GM18909 (cell line): ENCODE measurements around the gene FHIT.

ENCODE experiments used
- ATAC-seq: cut with Tn5 transposase; IDR thresholded peaks from one replicate; pipeline ENCODE4 v1.9.1; 2021; ENCODE audit warnings: mild to moderate bottlenecking; ENCODE audit not compliant: unreplicated experiment, poor library complexity

The FHIT gene

GRCh38 chr3:59758672-59759071, 1492.6 kb downstream of the FHIT start:
- ATAC-seq = no peak

DNA sequence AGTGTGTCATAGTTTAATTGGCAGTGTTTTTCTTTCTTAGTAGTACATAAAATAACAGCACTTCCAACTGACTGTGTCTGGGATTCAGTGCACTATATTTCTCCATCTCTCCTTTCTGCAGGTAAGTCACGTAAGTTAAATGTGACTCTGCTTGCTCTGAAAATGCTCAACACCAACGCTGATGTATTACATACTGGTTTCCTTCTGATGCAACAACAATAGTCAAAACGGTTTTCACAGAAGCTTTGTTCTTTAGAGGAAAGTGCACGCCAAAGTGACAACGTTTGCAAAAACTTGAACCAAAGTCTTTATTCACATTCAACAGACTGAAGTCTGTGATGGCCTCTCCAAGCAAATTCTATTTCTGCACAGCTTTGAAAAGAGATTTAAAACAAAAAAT, 1494.3 kb downstream of the FHIT start:
- no peak for ATAC-seq

GRCh38 chr3:59754456-59755129, 1496.7 kb downstream of the FHIT start:
- ATAC-seq = no peak

- no peak for ATAC-seq
These were observed 1497.3 kb downstream of the FHIT start for GRCh38 chr3:59753808-59754450.

DNA sequence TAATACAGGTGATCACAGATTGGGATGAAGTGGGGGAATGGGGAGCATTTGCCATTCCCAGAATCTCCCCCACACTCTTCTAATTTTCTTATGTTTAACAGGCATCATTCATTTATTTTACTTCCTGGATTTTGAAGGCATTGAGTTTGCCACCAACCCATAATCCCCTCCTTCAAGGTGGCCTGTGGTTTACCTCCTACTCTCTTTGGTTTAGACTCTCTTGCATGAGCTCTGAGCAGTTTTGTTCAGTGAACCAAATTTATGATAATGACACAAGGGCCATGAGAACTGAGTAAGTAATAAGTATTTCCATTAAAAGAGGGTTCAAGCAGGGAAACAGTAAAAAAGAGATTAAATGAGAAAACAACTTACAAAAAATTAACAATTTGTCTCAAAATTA, 1498.3 kb downstream of the FHIT start:
- ATAC-seq = no peak

DNA sequence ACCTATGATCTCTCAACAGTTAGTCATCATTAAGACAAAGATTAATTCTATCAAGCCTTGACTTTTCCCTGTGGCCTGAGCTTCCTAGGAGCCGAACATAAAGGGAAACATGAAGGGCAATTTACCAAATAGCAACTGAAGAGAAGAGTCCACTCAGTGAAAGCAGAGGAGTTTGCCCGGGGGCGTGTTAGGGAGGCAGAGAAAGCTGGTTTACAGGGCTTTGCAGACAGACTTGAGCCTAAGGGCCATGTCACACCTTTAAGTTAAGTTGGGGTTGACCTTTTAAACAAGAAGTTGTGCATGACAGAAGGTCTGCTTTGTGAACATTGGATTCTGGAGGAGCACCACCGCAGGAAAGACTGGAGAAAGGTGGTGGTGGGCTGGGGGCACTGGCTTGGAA, 1499.6 kb downstream of the FHIT start:
- no peak for ATAC-seq

DNA sequence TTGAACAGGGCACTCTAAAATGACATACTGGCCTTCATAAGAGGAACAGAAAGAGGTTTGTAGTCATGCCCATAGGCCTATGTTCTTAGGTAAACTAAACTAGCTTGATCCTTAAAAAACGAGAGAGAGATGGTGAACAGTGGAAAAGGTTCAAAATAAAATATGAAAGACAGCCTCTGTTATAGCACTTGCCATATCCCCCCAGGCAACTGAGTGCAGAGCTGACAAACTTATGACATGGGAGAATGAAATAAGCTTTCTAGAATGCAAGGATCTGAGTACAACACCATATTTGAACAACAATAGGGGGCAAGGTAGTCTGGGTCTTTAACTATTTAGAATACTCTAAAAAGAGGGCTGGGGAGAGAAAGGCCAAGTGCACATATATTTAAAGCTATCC, 1500.9 kb downstream of the FHIT start:
- ATAC-seq = no peak

- no peak for ATAC-seq
These were observed 1502.0 kb downstream of the FHIT start for GRCh38 chr3:59749291-59749690.

DNA sequence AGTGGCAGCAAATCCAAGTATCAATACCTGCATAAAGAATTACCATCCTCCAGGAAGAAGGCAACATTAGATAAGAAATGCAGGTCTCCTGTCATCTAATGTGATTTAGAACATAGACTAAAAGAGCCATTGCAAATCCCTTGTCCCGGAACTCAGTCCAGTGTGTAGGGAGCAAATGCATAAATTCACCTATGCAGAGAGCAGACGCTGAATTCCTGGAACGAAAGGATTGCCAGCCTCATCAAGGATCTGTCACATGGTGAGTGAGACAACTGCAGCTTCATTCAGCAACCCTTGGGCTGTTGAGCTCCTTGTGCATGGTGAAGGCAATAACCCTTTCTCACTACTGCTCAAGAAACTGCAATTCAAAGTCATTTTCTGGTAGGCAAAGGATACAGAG, 1504.7 kb downstream of the FHIT start:
- ATAC-seq = no peak

- ATAC-seq = no peak
These were observed 1514.0 kb downstream of the FHIT start for GRCh38 chr3:59737241-59737640.

GRCh38 chr3:59734061-59734460, 1517.2 kb downstream of the FHIT start:
- ATAC-seq = no peak

GRCh38 chr3:59733041-59733809, 1518.0 kb downstream of the FHIT start:
- ATAC-seq = no peak

GRCh38 chr3:59731943-59732342, 1519.3 kb downstream of the FHIT start:
- ATAC-seq = no peak

DNA sequence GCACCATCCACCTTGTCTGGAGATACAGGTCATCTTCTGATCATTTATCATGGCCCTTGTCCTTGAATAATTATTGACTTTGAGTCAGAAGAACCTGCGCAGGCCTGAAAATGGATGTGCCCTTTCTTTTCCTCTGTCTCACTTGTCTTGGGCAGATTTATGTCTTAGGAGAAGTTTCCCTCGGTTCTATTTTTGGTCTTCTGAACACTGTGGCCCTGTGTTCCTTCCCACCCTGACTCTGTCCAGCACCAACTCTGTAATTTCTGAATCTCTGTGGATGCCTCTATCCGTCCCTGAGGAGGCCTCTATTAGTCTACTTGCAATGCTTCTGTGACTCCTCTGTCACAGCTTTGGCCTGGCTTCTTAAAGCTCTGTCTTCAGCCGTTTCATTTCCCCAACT, 1520.7 kb downstream of the FHIT start:
- ATAC-seq = no peak

GRCh38 chr3:59728587-59728908, 1522.7 kb downstream of the FHIT start:
- ATAC-seq = no peak

DNA sequence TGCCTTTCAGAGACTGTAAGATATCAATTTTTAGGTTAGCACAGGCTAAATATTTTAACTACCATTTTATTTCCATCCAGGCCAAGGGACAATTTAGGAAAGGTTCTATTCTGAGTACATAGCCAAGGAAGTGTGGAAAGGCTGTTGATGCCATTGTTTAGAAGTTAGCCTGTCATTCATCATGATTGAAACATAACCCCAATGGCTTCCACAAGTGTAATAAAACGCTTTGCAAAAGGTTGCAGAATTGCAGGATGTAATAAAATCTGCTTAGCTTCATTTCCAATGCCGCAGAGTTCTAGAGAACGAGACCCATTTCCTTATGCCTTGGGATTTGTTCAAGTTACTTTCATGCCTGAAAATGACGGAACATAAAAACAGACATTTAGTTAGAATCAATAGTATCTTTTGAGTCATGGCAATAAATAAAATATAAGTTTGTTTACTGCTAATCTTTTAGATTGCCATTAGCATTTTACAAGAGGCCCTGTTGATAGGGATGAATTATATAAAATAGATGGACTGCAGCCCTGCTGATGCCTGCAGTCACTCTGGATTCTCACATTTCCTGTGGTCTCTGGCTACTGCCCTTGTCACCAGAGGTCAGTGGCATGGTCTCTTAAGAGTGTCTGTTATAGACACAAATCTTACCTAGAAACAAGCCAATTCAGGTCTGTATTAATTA, 1523.2 kb downstream of the FHIT start:
- ATAC-seq = no peak

- no peak for ATAC-seq
These were observed 1525.0 kb downstream of the FHIT start for GRCh38 chr3:59726279-59726678.

DNA sequence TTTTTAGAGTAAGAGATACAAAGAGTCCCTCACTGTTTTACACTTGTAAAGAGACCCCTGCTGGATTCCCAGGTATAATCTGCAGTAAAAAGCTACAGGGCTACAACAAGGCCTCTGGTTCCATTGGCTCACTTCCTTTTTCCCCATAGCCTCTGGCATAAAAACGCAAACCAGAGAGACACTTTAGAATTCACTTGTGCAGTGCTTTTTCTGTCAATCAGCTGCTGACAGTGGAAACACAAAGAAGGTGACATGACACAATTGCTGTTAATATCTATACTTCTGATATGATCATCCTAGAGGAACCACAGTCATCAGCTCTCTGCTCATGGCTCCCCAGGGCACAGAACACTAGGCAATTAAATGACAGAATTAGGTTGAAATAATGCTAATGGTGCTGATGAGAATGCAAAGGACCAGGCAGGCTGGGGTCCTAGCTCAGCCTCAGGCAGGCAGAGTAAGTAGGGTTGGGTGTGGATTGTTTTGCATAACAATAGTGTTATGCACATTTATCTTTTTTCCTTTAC, 1533.5 kb downstream of the FHIT start:
- no peak for ATAC-seq

DNA sequence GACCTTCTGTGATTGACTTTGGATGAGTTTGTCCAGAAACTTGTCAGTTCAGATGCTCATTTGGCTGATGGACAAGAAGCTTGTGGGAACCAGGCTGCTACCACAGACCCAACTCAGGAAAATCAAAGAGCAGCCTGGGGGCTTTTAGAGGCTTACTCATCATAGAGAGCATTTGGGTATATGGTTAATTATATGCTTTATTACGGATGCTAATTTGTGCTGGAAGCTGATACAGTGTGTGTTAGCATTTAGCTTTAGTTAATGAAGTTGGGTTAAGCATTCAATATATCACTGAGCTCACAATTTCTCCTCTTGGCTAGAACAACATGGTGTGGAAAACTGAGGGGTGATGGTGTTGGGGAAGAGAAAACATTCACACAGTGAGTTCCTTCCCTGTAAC, 1537.2 kb downstream of the FHIT start:
- ATAC-seq = no peak

DNA sequence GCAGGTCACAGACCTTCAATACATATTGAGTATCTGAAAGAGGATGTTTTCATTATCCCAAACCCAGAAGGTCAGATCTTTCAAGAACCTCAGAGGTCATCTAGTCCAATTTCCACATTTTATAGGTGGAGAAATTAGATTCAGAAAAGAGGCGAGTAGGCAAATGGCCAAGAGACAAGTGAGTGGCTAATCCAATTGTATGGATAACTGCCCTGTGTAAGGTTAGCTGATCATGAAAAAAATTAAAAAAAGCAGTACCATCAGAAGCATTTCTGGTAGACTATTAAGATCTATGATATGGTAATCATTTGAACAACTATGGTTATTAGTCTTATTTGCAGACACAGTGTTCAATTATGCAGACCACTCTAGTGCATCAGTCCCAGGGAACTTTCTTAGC, 1540.7 kb downstream of the FHIT start:
- ATAC-seq = no peak
